H1 (cell line): ENCODE measurements around the gene MDC1. TPM values are rescaled to one million over a fixed set of nuclear protein-coding genes. Genes with fewer than 3 reads are reported as not detected.

Experiments used
- EP300 ChIP-seq, 2 experiments: IDR thresholded peaks; 1 replicate in 1 of 2; 2 replicates in 1 of 2; pipeline ENCODE4 v1.6.1; 2011 to 2012; ENCODE audit warnings: low read depth in 2 of 2, low read length in 2 of 2, mild to moderate bottlenecking in 2 of 2, borderline replicate concordance in 1 of 2, inconsistent platforms in 1 of 2, moderate library complexity in 1 of 2
- JUN ChIP-seq: IDR thresholded peaks from 2 replicates; pipeline ENCODE4 v1.6.1; 2011; ENCODE audit warnings: low read depth, mild to moderate bottlenecking, improper control_type of control experiment, low read length
- KDM1A ChIP-seq: fragments of 200-600, 300-600 bp; sonication (generic); IDR thresholded peaks from 2 replicates; pipeline ENCODE4 v1.7.1; 2016; ENCODE audit warnings: mild to moderate bottlenecking, low read length, borderline replicate concordance
- PHF8 ChIP-seq: fragments of 200-600 bp; sonication (generic); conservative IDR thresholded peaks from 2 replicates; pipeline ENCODE4 v1.7.1; 2012; ENCODE audit warnings: low read depth, mild to moderate bottlenecking, inconsistent platforms, low read length, moderate library complexity
- POLR2A ChIP-seq, 2 experiments: IDR thresholded peaks; 1 replicate in 1 of 2; 2 replicates in 1 of 2; pipeline ENCODE4 v1.6.1; 2011; ENCODE audit warnings: low read depth in 2 of 2, low read length in 2 of 2, mild to moderate bottlenecking in 2 of 2; ENCODE audit errors: control extremely low read depth in 1 of 2
- RAD21 ChIP-seq, 2 experiments: IDR thresholded peaks in 1 of 2; conservative IDR thresholded peaks in 1 of 2; 2 replicates each; pipeline ENCODE4 v1.6.1; 2011; ENCODE audit warnings: low read depth in 2 of 2, low read length in 2 of 2, improper control_type of control experiment in 1 of 2, inconsistent platforms in 1 of 2, mild to moderate bottlenecking in 1 of 2, moderate library complexity in 1 of 2
- SUZ12 ChIP-seq: fragments of 200-600 bp; sonication (generic); IDR thresholded peaks from 2 replicates; pipeline ENCODE4 v1.6.1; 2012; ENCODE audit warnings: mild to moderate bottlenecking, inconsistent platforms, low read length, moderate library complexity, mixed read lengths
- TBP ChIP-seq: IDR thresholded peaks from 2 replicates; pipeline ENCODE4 v1.6.1; 2011; ENCODE audit warnings: low read depth, low read length, improper control_type of control experiment
- polyA plus RNA-seq, 7 experiments: library from polyadenylated mRNA; depleted of rRNA in 3 of 7; stranded (reverse) in 5 of 7; unstranded in 2 of 7; fragments of >200 nt in 5 of 7; fragments of 200-250 nt in 2 of 7; gene quantifications; 1 replicate in 5 of 7; 2 replicates in 1 of 7; 4 replicates in 1 of 7; pipeline versions ENCODE4 v1.2.1 to v1.2.3, GENCODE V29; 2011 to 2013; ENCODE audit warnings: missing spikeins in 2 of 7, mixed read lengths in 2 of 7
- total RNA-seq: library from RNA; stranded (reverse); fragmentation: NEBNext Ultra II Directional; extraction: Animal tissue kit (Norgen Biotek cat#: 25700); gene quantifications from 2 replicates; pipeline ENCODE4 v1.2.1, GENCODE V29; 2021
- TF ChIP-seq, protein P1 (sequence below): fragments of 300-600 bp; sonication (generic); IDR thresholded peaks from 2 replicates; pipeline ENCODE4 v1.7.1; 2012; ENCODE audit warnings: low read length, moderate library complexity, mild to moderate bottlenecking, inconsistent platforms; ENCODE audit not compliant: insufficient replicate concordance

The MDC1 gene
- total and polyA plus RNA-seq, 2 of the 8 experiments (the other 6 are each of a cell fraction or from before 2014, with no cell fraction given), result 29.9 to 81.1 TPM

DNA sequence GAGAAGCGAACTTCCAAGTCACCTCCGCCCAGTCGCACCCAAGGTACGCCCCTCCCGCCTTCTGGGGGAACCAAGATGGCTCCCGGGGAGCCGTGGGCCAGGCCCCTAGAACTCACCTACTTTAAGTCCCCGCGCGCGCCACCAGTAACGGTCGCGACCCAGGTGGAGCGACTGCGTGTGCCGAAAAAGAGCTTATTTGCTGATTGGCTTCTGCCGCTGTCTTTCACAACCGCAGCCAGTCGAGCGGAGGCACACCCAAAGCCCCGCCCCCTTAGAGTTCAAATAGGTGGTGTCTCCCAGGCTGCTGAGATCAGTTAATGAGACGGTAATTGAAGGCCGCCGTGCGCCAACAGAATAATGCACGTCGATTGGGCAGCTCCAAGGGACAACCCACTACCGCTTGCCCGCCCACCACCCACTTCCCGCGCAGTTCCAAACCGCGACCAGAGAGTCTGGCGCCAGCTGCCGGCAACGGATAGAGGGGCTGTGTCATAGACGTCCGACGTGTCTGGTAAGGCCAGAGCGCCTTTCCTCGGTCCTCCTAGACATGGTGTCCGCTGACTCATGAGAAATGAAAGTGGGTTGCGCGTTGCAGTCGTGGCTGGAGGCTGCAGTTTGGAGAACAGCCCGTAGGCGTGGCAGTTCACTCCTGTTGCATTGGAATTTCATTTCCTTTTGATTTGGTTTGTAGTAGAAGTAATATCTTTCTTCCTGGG is at the start of gene MDC1 (continued):
- TF ChIP-seq KDM1A (no peak), RAD21 (IDR thresholded peaks at IDR 0.05 in 1 of 2, conservative IDR thresholded peaks at IDR 0.05 in 1 of 2; ENCODE audit: low read depth in 2 of 2, low read length in 2 of 2) (peak in 1 of 2 experiments; percentile 15; a peak in 1 of 4 replicates), TBP (peak; percentile 92), SUZ12 (no peak), EP300 (IDR thresholded peaks at IDR 0.05; ENCODE audit: borderline replicate concordance in 1 of 2, low read depth in 2 of 2, low read length in 2 of 2) (peak in 1 of 2 experiments; percentile 91; a peak in 2 of 3 replicates), PHF8 (peak; percentile 51), POLR2A (IDR thresholded peaks at IDR 0.05; ENCODE audit: control extremely low read depth in 1 of 2, low read depth in 2 of 2, low read length in 2 of 2) (peak; percentile 90 to 97), JUN (no peak)
- TF ChIP-seq, protein P1, sequence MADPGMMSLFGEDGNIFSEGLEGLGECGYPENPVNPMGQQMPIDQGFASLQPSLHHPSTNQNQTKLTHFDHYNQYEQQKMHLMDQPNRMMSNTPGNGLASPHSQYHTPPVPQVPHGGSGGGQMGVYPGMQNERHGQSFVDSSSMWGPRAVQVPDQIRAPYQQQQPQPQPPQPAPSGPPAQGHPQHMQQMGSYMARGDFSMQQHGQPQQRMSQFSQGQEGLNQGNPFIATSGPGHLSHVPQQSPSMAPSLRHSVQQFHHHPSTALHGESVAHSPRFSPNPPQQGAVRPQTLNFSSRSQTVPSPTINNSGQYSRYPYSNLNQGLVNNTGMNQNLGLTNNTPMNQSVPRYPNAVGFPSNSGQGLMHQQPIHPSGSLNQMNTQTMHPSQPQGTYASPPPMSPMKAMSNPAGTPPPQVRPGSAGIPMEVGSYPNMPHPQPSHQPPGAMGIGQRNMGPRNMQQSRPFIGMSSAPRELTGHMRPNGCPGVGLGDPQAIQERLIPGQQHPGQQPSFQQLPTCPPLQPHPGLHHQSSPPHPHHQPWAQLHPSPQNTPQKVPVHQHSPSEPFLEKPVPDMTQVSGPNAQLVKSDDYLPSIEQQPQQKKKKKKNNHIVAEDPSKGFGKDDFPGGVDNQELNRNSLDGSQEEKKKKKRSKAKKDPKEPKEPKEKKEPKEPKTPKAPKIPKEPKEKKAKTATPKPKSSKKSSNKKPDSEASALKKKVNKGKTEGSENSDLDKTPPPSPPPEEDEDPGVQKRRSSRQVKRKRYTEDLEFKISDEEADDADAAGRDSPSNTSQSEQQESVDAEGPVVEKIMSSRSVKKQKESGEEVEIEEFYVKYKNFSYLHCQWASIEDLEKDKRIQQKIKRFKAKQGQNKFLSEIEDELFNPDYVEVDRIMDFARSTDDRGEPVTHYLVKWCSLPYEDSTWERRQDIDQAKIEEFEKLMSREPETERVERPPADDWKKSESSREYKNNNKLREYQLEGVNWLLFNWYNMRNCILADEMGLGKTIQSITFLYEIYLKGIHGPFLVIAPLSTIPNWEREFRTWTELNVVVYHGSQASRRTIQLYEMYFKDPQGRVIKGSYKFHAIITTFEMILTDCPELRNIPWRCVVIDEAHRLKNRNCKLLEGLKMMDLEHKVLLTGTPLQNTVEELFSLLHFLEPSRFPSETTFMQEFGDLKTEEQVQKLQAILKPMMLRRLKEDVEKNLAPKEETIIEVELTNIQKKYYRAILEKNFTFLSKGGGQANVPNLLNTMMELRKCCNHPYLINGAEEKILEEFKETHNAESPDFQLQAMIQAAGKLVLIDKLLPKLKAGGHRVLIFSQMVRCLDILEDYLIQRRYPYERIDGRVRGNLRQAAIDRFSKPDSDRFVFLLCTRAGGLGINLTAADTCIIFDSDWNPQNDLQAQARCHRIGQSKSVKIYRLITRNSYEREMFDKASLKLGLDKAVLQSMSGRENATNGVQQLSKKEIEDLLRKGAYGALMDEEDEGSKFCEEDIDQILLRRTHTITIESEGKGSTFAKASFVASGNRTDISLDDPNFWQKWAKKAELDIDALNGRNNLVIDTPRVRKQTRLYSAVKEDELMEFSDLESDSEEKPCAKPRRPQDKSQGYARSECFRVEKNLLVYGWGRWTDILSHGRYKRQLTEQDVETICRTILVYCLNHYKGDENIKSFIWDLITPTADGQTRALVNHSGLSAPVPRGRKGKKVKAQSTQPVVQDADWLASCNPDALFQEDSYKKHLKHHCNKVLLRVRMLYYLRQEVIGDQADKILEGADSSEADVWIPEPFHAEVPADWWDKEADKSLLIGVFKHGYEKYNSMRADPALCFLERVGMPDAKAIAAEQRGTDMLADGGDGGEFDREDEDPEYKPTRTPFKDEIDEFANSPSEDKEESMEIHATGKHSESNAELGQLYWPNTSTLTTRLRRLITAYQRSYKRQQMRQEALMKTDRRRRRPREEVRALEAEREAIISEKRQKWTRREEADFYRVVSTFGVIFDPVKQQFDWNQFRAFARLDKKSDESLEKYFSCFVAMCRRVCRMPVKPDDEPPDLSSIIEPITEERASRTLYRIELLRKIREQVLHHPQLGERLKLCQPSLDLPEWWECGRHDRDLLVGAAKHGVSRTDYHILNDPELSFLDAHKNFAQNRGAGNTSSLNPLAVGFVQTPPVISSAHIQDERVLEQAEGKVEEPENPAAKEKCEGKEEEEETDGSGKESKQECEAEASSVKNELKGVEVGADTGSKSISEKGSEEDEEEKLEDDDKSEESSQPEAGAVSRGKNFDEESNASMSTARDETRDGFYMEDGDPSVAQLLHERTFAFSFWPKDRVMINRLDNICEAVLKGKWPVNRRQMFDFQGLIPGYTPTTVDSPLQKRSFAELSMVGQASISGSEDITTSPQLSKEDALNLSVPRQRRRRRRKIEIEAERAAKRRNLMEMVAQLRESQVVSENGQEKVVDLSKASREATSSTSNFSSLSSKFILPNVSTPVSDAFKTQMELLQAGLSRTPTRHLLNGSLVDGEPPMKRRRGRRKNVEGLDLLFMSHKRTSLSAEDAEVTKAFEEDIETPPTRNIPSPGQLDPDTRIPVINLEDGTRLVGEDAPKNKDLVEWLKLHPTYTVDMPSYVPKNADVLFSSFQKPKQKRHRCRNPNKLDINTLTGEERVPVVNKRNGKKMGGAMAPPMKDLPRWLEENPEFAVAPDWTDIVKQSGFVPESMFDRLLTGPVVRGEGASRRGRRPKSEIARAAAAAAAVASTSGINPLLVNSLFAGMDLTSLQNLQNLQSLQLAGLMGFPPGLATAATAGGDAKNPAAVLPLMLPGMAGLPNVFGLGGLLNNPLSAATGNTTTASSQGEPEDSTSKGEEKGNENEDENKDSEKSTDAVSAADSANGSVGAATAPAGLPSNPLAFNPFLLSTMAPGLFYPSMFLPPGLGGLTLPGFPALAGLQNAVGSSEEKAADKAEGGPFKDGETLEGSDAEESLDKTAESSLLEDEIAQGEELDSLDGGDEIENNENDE, result no peak
